ENCODE measurements around the gene ST6GALNAC6.

Gene ST6GALNAC6

GRCh38 chr9:127898433-127899127, 823 bp downstream of the ST6GALNAC6 start:
- no peak for TF ChIP-seq GATA3 (IDR thresholded peaks at IDR 0.05; ENCODE audit: low read depth, low read length)
- TF ChIP-seq GATA2 (IDR thresholded peaks at IDR 0.05; ENCODE audit: low read depth, low read length) = no peak

- TF ChIP-seq GATA3 (IDR thresholded peaks at IDR 0.05; ENCODE audit: low read depth, low read length) (no peak), GATA2 (IDR thresholded peaks at IDR 0.05; ENCODE audit: low read depth, low read length) (no peak)
Measured at GRCh38 chr9:127897193-127897692, 2.2 kb downstream of the ST6GALNAC6 start.

- TF ChIP-seq GATA3 (IDR thresholded peaks at IDR 0.05; ENCODE audit: low read depth, low read length) (no peak), GATA2 (IDR thresholded peaks at IDR 0.05; ENCODE audit: low read depth, low read length) (no peak)
Measured at GRCh38 chr9:127896395-127897192, 2.8 kb downstream of the ST6GALNAC6 start.

- no peak for TF ChIP-seq GATA3 (IDR thresholded peaks at IDR 0.05; ENCODE audit: low read depth, low read length)
Measured at GRCh38 chr9:127895811-127896210, 3.6 kb downstream of the ST6GALNAC6 start.

GRCh38 chr9:127893392-127893791, 6.0 kb downstream of the ST6GALNAC6 start:
- TF ChIP-seq GATA2 (IDR thresholded peaks at IDR 0.05; ENCODE audit: low read depth, low read length) (no peak), GATA3 (IDR thresholded peaks at IDR 0.05; ENCODE audit: low read depth, low read length) (no peak)

- no peak for TF ChIP-seq GATA3 (IDR thresholded peaks at IDR 0.05; ENCODE audit: low read depth, low read length)
- TF ChIP-seq GATA2 (IDR thresholded peaks at IDR 0.05; ENCODE audit: low read depth, low read length) = no peak
Measured at GRCh38 chr9:127892831-127893230, 6.6 kb downstream of the ST6GALNAC6 start.

- TF ChIP-seq GATA3 (IDR thresholded peaks at IDR 0.05; ENCODE audit: low read depth, low read length) (no peak), GATA2 (IDR thresholded peaks at IDR 0.05; ENCODE audit: low read depth, low read length) (no peak)
Measured at GRCh38 chr9:127890053-127890452, 9.3 kb downstream of the ST6GALNAC6 start.

- TF ChIP-seq GATA3 (IDR thresholded peaks at IDR 0.05; ENCODE audit: low read depth, low read length) (no peak), GATA2 (IDR thresholded peaks at IDR 0.05; ENCODE audit: low read depth, low read length) (no peak)
Measured at GRCh38 chr9:127887792-127888191, 11.6 kb downstream of the ST6GALNAC6 start.

GRCh38 chr9:127886401-127886972, 12.9 kb downstream of the ST6GALNAC6 start:
- no peak for TF ChIP-seq GATA2 (IDR thresholded peaks at IDR 0.05; ENCODE audit: low read depth, low read length)
- no peak for TF ChIP-seq GATA3 (IDR thresholded peaks at IDR 0.05; ENCODE audit: low read depth, low read length)

- TF ChIP-seq GATA2 (IDR thresholded peaks at IDR 0.05; ENCODE audit: low read depth, low read length) = no peak
- TF ChIP-seq GATA3 (IDR thresholded peaks at IDR 0.05; ENCODE audit: low read depth, low read length) = no peak
Measured at GRCh38 chr9:127885508-127886281, 13.7 kb downstream of the ST6GALNAC6 start.

- TF ChIP-seq GATA2 (IDR thresholded peaks at IDR 0.05; ENCODE audit: low read depth, low read length) (no peak), GATA3 (IDR thresholded peaks at IDR 0.05; ENCODE audit: low read depth, low read length) (no peak)
Measured at GRCh38 chr9:127884976-127885490, 14.4 kb downstream of the ST6GALNAC6 start.

GRCh38 chr9:127884427-127884911, 14.9 kb downstream of the ST6GALNAC6 start:
- no peak for TF ChIP-seq GATA3 (IDR thresholded peaks at IDR 0.05; ENCODE audit: low read depth, low read length)

- TF ChIP-seq GATA3 (IDR thresholded peaks at IDR 0.05; ENCODE audit: low read depth, low read length) = no peak
Measured at GRCh38 chr9:127883959-127884358, 15.4 kb downstream of the ST6GALNAC6 start.

GRCh38 chr9:127880143-127880542, 19.3 kb downstream of the ST6GALNAC6 start:
- TF ChIP-seq GATA2 (IDR thresholded peaks at IDR 0.05; ENCODE audit: low read depth, low read length) (no peak), GATA3 (IDR thresholded peaks at IDR 0.05; ENCODE audit: low read depth, low read length) (no peak)
